GM12878 (cell line): Measurements from ENCODE around the gene HAUS6. TPM values are rescaled to one million over a fixed set of nuclear protein-coding genes. Genes with fewer than 3 reads are reported as not detected.

ENCODE experiments used
- CUX1 ChIP-seq: IDR thresholded peaks from 2 replicates; pipeline ENCODE4 v1.6.1; 2012; ENCODE audit warnings: improper control_type of control experiment, low read depth, low read length; ENCODE audit not compliant: insufficient replicate concordance
- IRF4 ChIP-seq: IDR thresholded peaks from 2 replicates; pipeline ENCODE4 v1.6.1; 2011; ENCODE audit warnings: low read depth, low read length
- IRF5 ChIP-seq: fragments of 450-650 bp; IDR thresholded peaks from 2 replicates; pipeline ENCODE4 v1.6.1; 2017; ENCODE audit warnings: borderline replicate concordance
- LARP7 ChIP-seq: fragments of 450-650 bp; IDR thresholded peaks from 2 replicates; pipeline ENCODE4 v1.6.1; 2017; ENCODE audit warnings: mild to moderate bottlenecking
- PML ChIP-seq: IDR thresholded peaks from 2 replicates; pipeline ENCODE4 v1.6.1; 2012; ENCODE audit warnings: low read length, inconsistent platforms
- POLR2AphosphoS5 ChIP-seq: IDR thresholded peaks from 2 replicates; pipeline ENCODE4 v1.6.1; 2011; ENCODE audit warnings: mild to moderate bottlenecking, low read length, inconsistent platforms
- TAF1 ChIP-seq: IDR thresholded peaks from 2 replicates; pipeline ENCODE4 v1.6.1; 2011; ENCODE audit warnings: mild to moderate bottlenecking, low read depth, low read length, borderline replicate concordance
- ZNF207 ChIP-seq: fragments of 450-650 bp; IDR thresholded peaks from 2 replicates; pipeline ENCODE4 v1.6.1; 2014; ENCODE audit warnings: antibody characterized with exemption, mild to moderate bottlenecking, borderline replicate concordance
- polyA plus RNA-seq, 11 experiments: library from polyadenylated mRNA; depleted of rRNA in 4 of 11; unstranded in 6 of 11; stranded (reverse) in 5 of 11; fragments of >200 nt; fragmentation: Nextera tagmentation in 4 of 11; fragmentation: Illumina TruSeq in 1 of 11; extraction: Ambion mirVana in 4 of 11; extraction: Trizol in 1 of 11; gene quantifications; 1 replicate in 1 of 11; 2 replicates in 10 of 11; pipeline versions ENCODE4 v1.2.1 to v1.2.3, GENCODE V29; 2011 to 2016; ENCODE audit warnings: inconsistent platforms in 2 of 11, missing spikeins in 2 of 11, low read depth in 1 of 11
- total RNA-seq, 4 experiments: library from RNA; depleted of rRNA in 3 of 4; stranded (reverse); fragments of >200 nt in 3 of 4; fragmentation: Illumina TruSeq in 1 of 4; extraction: Trizol in 1 of 4; gene quantifications; 2 replicates each; pipeline versions ENCODE4 v1.2.1 to v1.2.3, GENCODE V29; 2013 to 2021

The HAUS6 gene
- total and polyA plus RNA-seq, 10 of the 15 experiments (the other 5 are each of a cell fraction or from before 2014, with no cell fraction given) = 7.1 to 26.8 (median 16.0) TPM

GRCh38 chr9:19018201-19018600 lies 84.5 kb downstream of the HAUS6 start (continued):
- TF ChIP-seq CUX1 = no peak
- TF ChIP-seq LARP7 = no peak
- no peak for TF ChIP-seq POLR2AphosphoS5
- no peak for TF ChIP-seq IRF5
- TF ChIP-seq ZNF207 = no peak
- no peak for TF ChIP-seq TAF1
- TF ChIP-seq IRF4 = no peak
- no peak for TF ChIP-seq PML
